ENCODE data around the gene PRKAR1B.

Gene PRKAR1B

GRCh38 chr7:739983-740942 is 13.2 kb upstream of the PRKAR1B start:
- DNase-seq (ENCODE audit: low read depth, low spot score), result no peak

GRCh38 chr7:739455-739982 is 12.4 kb upstream of the PRKAR1B start:
- DNase-seq (ENCODE audit: low read depth, low spot score), result no peak

- DNase-seq (ENCODE audit: low read depth, low spot score), result no peak
Observed at GRCh38 chr7:738723-739454, 11.8 kb upstream of the PRKAR1B start.

GRCh38 chr7:738241-738640 is 11.2 kb upstream of the PRKAR1B start:
- no peak for DNase-seq (ENCODE audit: low read depth, low spot score)

- no peak for DNase-seq (ENCODE audit: low read depth, low spot score)
Observed at GRCh38 chr7:734808-735207, 7.7 kb upstream of the PRKAR1B start.

- no peak for DNase-seq (ENCODE audit: low read depth, low spot score)
Observed at GRCh38 chr7:734214-734613, 7.1 kb upstream of the PRKAR1B start.

GRCh38 chr7:732556-732955 is 5.5 kb upstream of the PRKAR1B start:
- no peak for DNase-seq (ENCODE audit: low read depth, low spot score)

- no peak for DNase-seq (ENCODE audit: low read depth, low spot score)
Observed at GRCh38 chr7:732094-732541, 5.0 kb upstream of the PRKAR1B start.

GRCh38 chr7:731440-732085 is 4.5 kb upstream of the PRKAR1B start:
- DNase-seq (ENCODE audit: low read depth, low spot score), result no peak

- no peak for DNase-seq (ENCODE audit: low read depth, low spot score)
Observed at GRCh38 chr7:730501-731439, 3.7 kb upstream of the PRKAR1B start.

- no peak for DNase-seq (ENCODE audit: low read depth, low spot score)
Observed at GRCh38 chr7:729140-730000, 2.3 kb upstream of the PRKAR1B start.

GRCh38 chr7:728602-729001 is 1.5 kb upstream of the PRKAR1B start:
- no peak for DNase-seq (ENCODE audit: low read depth, low spot score)

- DNase-seq (ENCODE audit: low read depth, low spot score), result no peak
Observed at GRCh38 chr7:727806-728460, 852 bp upstream of the PRKAR1B start.

GRCh38 chr7:726854-727103 is 302 bp downstream of the PRKAR1B start:
- DNase-seq (ENCODE audit: low read depth, low spot score), result no peak

- DNase-seq (ENCODE audit: low read depth, low spot score), result no peak
Observed at GRCh38 chr7:726084-726853, 812 bp downstream of the PRKAR1B start, which contains the start of gene DNAAF5. Gene DNAAF5, plus strand, starts transcription at chr7:726699. Its CDS starts 22 bp downstream, at chr7:726721.

GRCh38 chr7:725223-726005 is 1.7 kb downstream of the PRKAR1B start:
- no peak for DNase-seq (ENCODE audit: low read depth, low spot score)

GRCh38 chr7:724298-724697 is 2.8 kb downstream of the PRKAR1B start:
- no peak for DNase-seq (ENCODE audit: low read depth, low spot score)

GRCh38 chr7:723541-723940 is 3.5 kb downstream of the PRKAR1B start:
- DNase-seq (ENCODE audit: low read depth, low spot score), result no peak
